ENCODE measurements around the gene NDRG4.

GRCh38 chr16:58478427-58478826 lies 21.5 kb upstream of the NDRG4 start:
- no peak for TF ChIP-seq REST (IDR thresholded peaks at IDR 0.05; ENCODE audit: low read depth, low read length)
- TF ChIP-seq MAX (IDR thresholded peaks at IDR 0.05; ENCODE audit: low read depth): no peak
- no peak for TF ChIP-seq CTCF (IDR thresholded peaks at IDR 0.05)
- no peak for TF ChIP-seq GABPA (IDR thresholded peaks at IDR 0.05; ENCODE audit: low read depth)

Measured in SK-N-SH (cell line).